HepG2 (cell line): Measurements from ENCODE around the gene XPNPEP2. TPM values are rescaled to one million over a fixed set of nuclear protein-coding genes. Genes with fewer than 3 reads are reported as not detected.

Experiments
- ATAC-seq: fragments of 200-7000 bp; cut with Tn5 transposase; 3 replicates; pipeline ENCODE4 v1.9.1; 2020; ENCODE audit warnings: mild to moderate bottlenecking, moderate library complexity
- BruUV-seq: library from RNA; stranded (reverse); fragments of 400-500 nt; replicated peaks from 2 replicates; lab custom pipeline; 2021; lab: Mats Ljungman, UMichigan
- CTCF ChIA-PET: fragments of 300-600 bp; formaldehyde crosslinking; extraction: SDS; loops from one replicate; lab custom pipeline; 2021; ENCODE audit warnings: low total read pairs, inconsistent platforms, low intra/inter-chr PET ratio; lab: Yijun Ruan, JAX
- POLR2A ChIA-PET: fragments of 350-600 bp; sonication (Branson Sonifier 250); formaldehyde crosslinking; loops from one replicate; lab custom pipeline; 2020; ENCODE audit warnings: antibody characterized with exemption, inconsistent platforms; lab: Yijun Ruan, JAX
- DNase-seq: peaks from one replicate; pipeline ENCODE4 v3.0.0-alpha.2; 2015; ENCODE audit warnings: low spot score
- FAIRE-seq: peaks from 3 replicates; lab custom pipeline; 2011; peaks lifted over from hg19 to GRCh38; lab: Jason Lieb, UNC
- H2AFZ ChIP-seq: one replicate; pipeline ENCODE4 v1.6.1; 2011; ENCODE audit warnings: low read length, inconsistent platforms
- H3K27ac ChIP-seq: fragments of 300-600 bp; 3 replicates; pipeline ENCODE4 v1.8.0; 2011; ENCODE audit warnings: mixed run types, mild to moderate bottlenecking, mixed read lengths, low read length, inconsistent platforms; ENCODE audit not compliant: insufficient read depth; ENCODE audit errors: extremely low read length
- H3K27me3 ChIP-seq, 2 experiments: fragments of 200-600 bp in 1 of 2; 2 replicates in 1 of 2; 3 replicates in 1 of 2; pipeline versions ENCODE4 v1.6.0 to v1.8.0; 2011; ENCODE audit warnings: low read length in 2 of 2, mild to moderate bottlenecking in 2 of 2, moderate library complexity in 2 of 2, inconsistent platforms in 1 of 2; ENCODE audit not compliant: insufficient read depth in 2 of 2, control insufficient read depth in 1 of 2
- H3K36me3 ChIP-seq, 2 experiments: fragments of 200-600 bp in 1 of 2; replicated peaks in 1 of 2; 2 replicates in 1 of 2; 3 replicates in 1 of 2; pipeline versions ENCODE4 v1.5.1 to v1.8.0; 2011; ENCODE audit warnings: low read length in 2 of 2, inconsistent platforms in 1 of 2; ENCODE audit not compliant: insufficient read depth in 2 of 2, control insufficient read depth in 1 of 2
- H3K4me1 ChIP-seq: 2 replicates; pipeline ENCODE4 v1.5.1; 2012; ENCODE audit warnings: low read length, inconsistent platforms; ENCODE audit not compliant: insufficient read depth
- H3K4me2 ChIP-seq: 2 replicates; pipeline ENCODE4 v1.6.0; 2011; ENCODE audit warnings: low read depth, low read length, inconsistent platforms
- H3K4me3 ChIP-seq, 3 experiments: fragments of 200-600 bp in 1 of 3; sonication (generic), shearing (Covaris generic) in 1 of 3; replicated peaks in 1 of 3; 2 replicates each; pipeline ENCODE4 v1.5.1; 2011 to 2016; ENCODE audit warnings: low read length in 3 of 3, inconsistent platforms in 2 of 3, low read depth in 2 of 3, mild to moderate bottlenecking in 2 of 3, control low read depth in 1 of 3, mixed read lengths in 1 of 3; ENCODE audit not compliant: insufficient read depth in 1 of 3
- H3K79me2 ChIP-seq: one replicate; pipeline ENCODE4 v1.6.1; 2011; ENCODE audit warnings: low read length, inconsistent platforms; ENCODE audit not compliant: insufficient read depth
- H3K9ac ChIP-seq: 2 replicates; pipeline ENCODE4 v1.6.0; 2011; ENCODE audit warnings: mild to moderate bottlenecking, low read depth, low read length, inconsistent platforms; ENCODE audit not compliant: insufficient read depth
- H3K9me3 ChIP-seq: 2 replicates; pipeline ENCODE4 v1.5.1; 2012; ENCODE audit warnings: mild to moderate bottlenecking, low read length
- H4K20me1 ChIP-seq: 2 replicates; pipeline ENCODE4 v1.6.0; 2011; ENCODE audit warnings: inconsistent platforms, mild to moderate bottlenecking, low read length, moderate library complexity; ENCODE audit not compliant: insufficient read depth
- CEBPG ChIP-seq: IDR thresholded peaks from 2 replicates; pipeline ENCODE4 v1.6.1; 2016
- KLF11 ChIP-seq: IDR thresholded peaks from 2 replicates; pipeline ENCODE4 v1.6.1; 2016; ENCODE audit warnings: missing compliant biosample characterization
- LCORL ChIP-seq, 2 experiments: fragments of 450-650 bp in 1 of 2; sonication (generic) in 1 of 2; formaldehyde crosslinking in 1 of 2; IDR thresholded peaks; 2 replicates each; pipeline versions ENCODE4 v1.5.0 to v1.6.1; 2017 to 2020; ENCODE audit warnings: antibody characterized with exemption in 1 of 2, missing genetic modification reagents in 1 of 2
- SNRNP70 ChIP-seq: fragments of 200-400 bp; formaldehyde crosslinking; IDR thresholded peaks from 2 replicates; pipeline ENCODE4 v1.6.1; 2017; ENCODE audit warnings: mild to moderate bottlenecking, low read depth, low read length, moderate library complexity
- ZBTB3 ChIP-seq: sonication (generic); formaldehyde crosslinking; IDR thresholded peaks from 2 replicates; pipeline ENCODE4 v1.4.0; 2020; ENCODE audit warnings: low read depth, mild to moderate bottlenecking, moderate library complexity, missing genetic modification reagents, borderline replicate concordance
- ZNF615 ChIP-seq: sonication (generic); formaldehyde crosslinking; IDR thresholded peaks from 2 replicates; pipeline ENCODE4 v1.5.0; 2020; ENCODE audit warnings: mild to moderate bottlenecking, missing genetic modification reagents, borderline replicate concordance
- ZNF646 ChIP-seq: sonication (generic); formaldehyde crosslinking; IDR thresholded peaks from 2 replicates; pipeline ENCODE4 v1.9.0; 2021; ENCODE audit warnings: mild to moderate bottlenecking, missing genetic modification reagents
- ZNF672 ChIP-seq: sonication (generic); formaldehyde crosslinking; IDR thresholded peaks from 2 replicates; pipeline ENCODE4 v1.8.1; 2022; ENCODE audit warnings: missing genetic modification reagents
- ZNF850 ChIP-seq: sonication (generic); formaldehyde crosslinking; conservative IDR thresholded peaks from 2 replicates; pipeline ENCODE4 v1.9.0; 2021; ENCODE audit warnings: mild to moderate bottlenecking, missing genetic modification reagents
- WGBS: methylation state at CpG from one replicate; pipeline ENCODE4 v1.1.6; 2017; ENCODE audit warnings: low lambda C conversion rate; 5-methylcytosine and 5-hydroxymethylcytosine counted together
- in situ Hi-C: cut with HindIII; loops from 2 replicates; pipeline ENCODE4 v1.10.0; 2017; ENCODE audit warnings: low pct_unique_long_range_greater_than_20kb; ENCODE audit not compliant: extremely low pct_ligation_motif_present
- intact Hi-C: fragments of 100-400 bp; cut with micrococcal nuclease; formaldehyde crosslinking; loops from one replicate; pipeline ENCODE4 v1.10.0; 2022; ENCODE audit not compliant: unreplicated experiment
- polyA plus RNA-seq, 8 experiments: library from polyadenylated mRNA; depleted of rRNA in 3 of 8; stranded (reverse) in 7 of 8; unstranded in 1 of 8; fragments of >200 nt; fragmentation: Illumina TruSeq in 4 of 8; extraction: Trizol in 4 of 8; gene quantifications; 2 replicates each; pipeline versions ENCODE4 v1.2.1 to v1.2.3, GENCODE V29; 2011 to 2016; ENCODE audit warnings: low read depth in 4 of 8, missing spikeins in 1 of 8, mixed read lengths in 1 of 8; ENCODE audit not compliant: insufficient read depth in 1 of 8
- total RNA-seq, 5 experiments: library from RNA; depleted of rRNA; stranded (reverse); fragments of >200 nt; fragmentation: Illumina TruSeq; extraction: Trizol; gene quantifications; 2 replicates each; pipeline ENCODE4 v1.2.3, GENCODE V29; 2016; ENCODE audit warnings: low read depth in 1 of 5
- TF ChIP-seq, protein P1 (sequence below): sonication (generic); formaldehyde crosslinking; conservative IDR thresholded peaks from 2 replicates; pipeline ENCODE4 v1.4.0; 2020; ENCODE audit warnings: mild to moderate bottlenecking, missing genetic modification reagents, moderate library complexity

Gene XPNPEP2
- total and polyA plus RNA-seq, 2 of the 13 experiments (the other 11 are each of a cell fraction or from before 2014, with no cell fraction given): 1.1 to 1.8 TPM

DNA sequence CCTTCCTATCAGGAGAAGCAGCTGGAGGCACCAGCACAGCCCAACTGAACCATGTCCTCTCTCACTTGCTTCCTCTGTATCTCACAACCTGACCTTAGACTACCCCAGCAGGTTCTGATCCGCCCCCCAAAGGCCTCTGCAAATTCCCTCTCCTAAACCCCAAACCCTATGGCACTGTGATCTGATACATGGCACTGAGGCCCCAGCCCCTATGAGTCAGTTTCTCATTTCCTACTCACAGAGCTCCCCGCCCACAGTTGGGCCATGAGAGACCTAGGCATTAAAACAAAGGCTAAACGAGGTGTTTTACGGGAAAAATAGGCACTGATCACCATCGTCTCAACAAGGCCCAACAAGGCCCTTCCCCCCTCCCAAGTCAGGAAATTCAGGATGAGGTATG lies 60.1 kb downstream of the XPNPEP2 start:
- H3K27ac ChIP-seq: no peak overlapping the region
- intact Hi-C loops: no loop called here
- no peaks in the 10 kb centered on the region for H3K9me3 ChIP-seq
- no peak overlapping the region for H2AFZ ChIP-seq
- H3K4me1 ChIP-seq: no peaks in the 10 kb centered on the region
- ChIA-PET POLR2A (no interaction called here), CTCF (no interaction called here)
- in situ Hi-C loops: no loop called here
- no peak overlapping the region for H3K4me2 ChIP-seq
- no peak overlapping the region for H3K4me3 ChIP-seq
- H3K9ac ChIP-seq: no peak overlapping the region
- no peak for TF ChIP-seq LCORL (IDR thresholded peaks at IDR 0.05)
- TF ChIP-seq LCORL (CRISPR knock-in tag; IDR thresholded peaks at IDR 0.05): no peak
- TF ChIP-seq ZNF615 (CRISPR knock-in tag): no peak
- TF ChIP-seq KLF11 (CRISPR knock-in tag): no peak
- TF ChIP-seq ZBTB3 (CRISPR knock-in tag): no peak
- no peak for TF ChIP-seq ZNF672
- TF ChIP-seq, protein P1, sequence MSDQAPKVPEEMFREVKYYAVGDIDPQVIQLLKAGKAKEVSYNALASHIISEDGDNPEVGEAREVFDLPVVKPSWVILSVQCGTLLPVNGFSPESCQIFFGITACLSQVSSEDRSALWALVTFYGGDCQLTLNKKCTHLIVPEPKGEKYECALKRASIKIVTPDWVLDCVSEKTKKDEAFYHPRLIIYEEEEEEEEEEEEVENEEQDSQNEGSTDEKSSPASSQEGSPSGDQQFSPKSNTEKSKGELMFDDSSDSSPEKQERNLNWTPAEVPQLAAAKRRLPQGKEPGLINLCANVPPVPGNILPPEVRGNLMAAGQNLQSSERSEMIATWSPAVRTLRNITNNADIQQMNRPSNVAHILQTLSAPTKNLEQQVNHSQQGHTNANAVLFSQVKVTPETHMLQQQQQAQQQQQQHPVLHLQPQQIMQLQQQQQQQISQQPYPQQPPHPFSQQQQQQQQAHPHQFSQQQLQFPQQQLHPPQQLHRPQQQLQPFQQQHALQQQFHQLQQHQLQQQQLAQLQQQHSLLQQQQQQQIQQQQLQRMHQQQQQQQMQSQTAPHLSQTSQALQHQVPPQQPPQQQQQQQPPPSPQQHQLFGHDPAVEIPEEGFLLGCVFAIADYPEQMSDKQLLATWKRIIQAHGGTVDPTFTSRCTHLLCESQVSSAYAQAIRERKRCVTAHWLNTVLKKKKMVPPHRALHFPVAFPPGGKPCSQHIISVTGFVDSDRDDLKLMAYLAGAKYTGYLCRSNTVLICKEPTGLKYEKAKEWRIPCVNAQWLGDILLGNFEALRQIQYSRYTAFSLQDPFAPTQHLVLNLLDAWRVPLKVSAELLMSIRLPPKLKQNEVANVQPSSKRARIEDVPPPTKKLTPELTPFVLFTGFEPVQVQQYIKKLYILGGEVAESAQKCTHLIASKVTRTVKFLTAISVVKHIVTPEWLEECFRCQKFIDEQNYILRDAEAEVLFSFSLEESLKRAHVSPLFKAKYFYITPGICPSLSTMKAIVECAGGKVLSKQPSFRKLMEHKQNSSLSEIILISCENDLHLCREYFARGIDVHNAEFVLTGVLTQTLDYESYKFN (CRISPR knock-in tag): no peak
- TF ChIP-seq ZNF850 (CRISPR knock-in tag): no peak
- no peak for TF ChIP-seq SNRNP70
- no peak for TF ChIP-seq ZNF646 (CRISPR knock-in tag)
- TF ChIP-seq CEBPG (CRISPR knock-in tag): no peak
- no peaks in the 10 kb centered on the region for H4K20me1 ChIP-seq
- H3K79me2 ChIP-seq: no peaks in the 10 kb centered on the region
- WGBS: 100% methylated on average over 4 of the region's 5 CpGs
- DNase-seq (no peak), ATAC-seq (no peak), FAIRE-seq (no peak)
- H3K27me3 ChIP-seq: no peaks in the 10 kb centered on the region
- no TSS peak for BruUV-seq
- peaks cover 0 to 4% of the 10 kb centered on the region in 2 experiments; a peak in 1 of 5 replicates for H3K36me3 ChIP-seq
